ENCODE measurements around the gene RAI1.

The RAI1 gene

GRCh38 chr17:17859909-17860765 is 178.9 kb downstream of the RAI1 start:
- TF ChIP-seq ZFX (IDR thresholded peaks at IDR 0.05) (no peak), CTCF (conservative IDR thresholded peaks at IDR 0.05) (peak; percentile 97)
- H3K27ac ChIP-seq = peak overlapping the region; percentile 15; the same call in 1 of the 2 replicates

- TF ChIP-seq CTCF (conservative IDR thresholded peaks at IDR 0.05) = no peak
- TF ChIP-seq ZFX (IDR thresholded peaks at IDR 0.05) = no peak
- H3K27ac ChIP-seq = no peak overlapping the region
Measured at GRCh38 chr17:17860766-17861107, 179.5 kb downstream of the RAI1 start.

All from C4-2B (cell line).